ENCODE results near the gene ZFP36L2.

DNA sequence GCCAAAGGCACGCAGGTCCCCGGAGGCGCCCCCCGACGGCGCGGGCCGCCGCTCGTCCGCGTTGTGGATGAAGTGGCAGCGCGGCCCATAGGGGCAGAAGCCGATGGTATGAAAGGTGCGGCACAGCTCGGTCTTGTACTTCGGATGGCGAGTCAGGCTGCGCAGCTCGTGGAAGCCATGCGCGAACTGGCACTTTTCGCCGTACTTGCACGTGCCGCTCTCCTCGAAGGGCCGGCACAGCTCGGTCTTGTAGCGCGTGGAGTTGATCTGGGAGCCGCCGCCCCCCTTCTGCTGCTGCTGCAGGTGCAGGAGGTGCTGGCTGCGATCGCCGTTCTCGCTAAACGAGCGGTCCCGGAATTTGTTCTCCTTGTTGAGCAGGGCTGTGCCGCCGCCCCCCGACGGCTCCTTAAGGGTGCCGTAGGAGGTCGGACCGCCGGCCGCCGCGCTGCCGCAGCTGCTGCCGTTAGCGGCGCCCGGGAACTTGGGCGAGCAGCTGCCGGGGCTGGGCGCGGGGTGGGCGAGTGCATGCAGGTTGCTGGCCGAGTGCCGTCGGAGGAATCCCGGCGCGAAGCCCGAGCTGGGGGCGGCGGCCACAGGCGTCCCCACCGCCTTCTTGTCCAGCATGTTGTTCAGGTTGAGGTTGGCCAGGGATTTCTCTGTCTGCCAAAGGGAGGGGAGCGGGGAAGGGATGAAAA, 1.2 kb downstream of the ZFP36L2 start:
- TF ChIP-seq, protein P1, sequence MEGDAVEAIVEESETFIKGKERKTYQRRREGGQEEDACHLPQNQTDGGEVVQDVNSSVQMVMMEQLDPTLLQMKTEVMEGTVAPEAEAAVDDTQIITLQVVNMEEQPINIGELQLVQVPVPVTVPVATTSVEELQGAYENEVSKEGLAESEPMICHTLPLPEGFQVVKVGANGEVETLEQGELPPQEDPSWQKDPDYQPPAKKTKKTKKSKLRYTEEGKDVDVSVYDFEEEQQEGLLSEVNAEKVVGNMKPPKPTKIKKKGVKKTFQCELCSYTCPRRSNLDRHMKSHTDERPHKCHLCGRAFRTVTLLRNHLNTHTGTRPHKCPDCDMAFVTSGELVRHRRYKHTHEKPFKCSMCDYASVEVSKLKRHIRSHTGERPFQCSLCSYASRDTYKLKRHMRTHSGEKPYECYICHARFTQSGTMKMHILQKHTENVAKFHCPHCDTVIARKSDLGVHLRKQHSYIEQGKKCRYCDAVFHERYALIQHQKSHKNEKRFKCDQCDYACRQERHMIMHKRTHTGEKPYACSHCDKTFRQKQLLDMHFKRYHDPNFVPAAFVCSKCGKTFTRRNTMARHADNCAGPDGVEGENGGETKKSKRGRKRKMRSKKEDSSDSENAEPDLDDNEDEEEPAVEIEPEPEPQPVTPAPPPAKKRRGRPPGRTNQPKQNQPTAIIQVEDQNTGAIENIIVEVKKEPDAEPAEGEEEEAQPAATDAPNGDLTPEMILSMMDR (IDR thresholded peaks at IDR 0.05; ENCODE audit: low read depth, low read length) = no peak
- TF ChIP-seq EZH2phosphoT487 (IDR thresholded peaks at IDR 0.05; ENCODE audit: low read depth) = no peak

Data from OCI-LY3 (cell line).